Uterine smooth muscle cell (primary cell): ENCODE data around the gene RNU1-4. TPM values are rescaled to one million over a fixed set of nuclear protein-coding genes. Genes with fewer than 3 reads are reported as not detected.

Source experiments
- total RNA-seq: library from RNA; depleted of rRNA; stranded (reverse); fragments of >200 nt; gene quantifications from 2 replicates; pipeline ENCODE4 v1.2.3, GENCODE V29; 2014

RNU1-4 gene
- under 0.01 and 2,224 TPM in 2 replicates for total RNA-seq

GRCh38 chr1:16740047-16740964, at the start of gene RNU1-4:
TSS of gene RNU1-4 (plus strand) at chr1:16740516.

Other genes starting within 250 kb of the RNU1-4 start
- under 0.01 and 2,224 TPM in 2 replicates for gene RNU1-1, start 226.2 kb upstream of the RNU1-4 start, total RNA-seq
- gene NBPF1, start 127.0 kb upstream of the RNU1-4 start, total RNA-seq, result 35.3 and 79.2 TPM in 2 replicates
- under 0.01 and 2,224 TPM in 2 replicates for gene RNU1-3, start 73.6 kb upstream of the RNU1-4 start, total RNA-seq
- gene RNU1-2, start 155.5 kb downstream of the RNU1-4 start, total RNA-seq, result under 0.01 and 2,224 TPM in 2 replicates
- 18.6 and 25.0 TPM in 2 replicates for gene CROCC, start 181.4 kb downstream of the RNU1-4 start, total RNA-seq
- gene MFAP2, start 240.1 kb downstream of the RNU1-4 start, total RNA-seq, result 8.0 and 22.1 TPM in 2 replicates